GM13976 (cell line): ENCODE results near the gene DCLK1.

Experiments
- DNase-seq: peaks from one replicate; pipeline ENCODE4 v3.0.0; 2012; ENCODE audit warnings: low spot score
- in situ Hi-C: fragments of 300-500 bp; cut with MboI; formaldehyde crosslinking; loops from one replicate; pipeline ENCODE4 v1.12.0; 2022; ENCODE audit warnings: low sequenced_read_pairs, mixed read lengths, inconsistent platforms; ENCODE audit not compliant: unreplicated experiment
- TF ChIP-seq, protein P1 (sequence below): IDR thresholded peaks from 2 replicates; pipeline ENCODE4 v1.5.1; 2012; ENCODE audit warnings: borderline replicate concordance, mild to moderate bottlenecking; ENCODE audit not compliant: insufficient read depth; ENCODE audit errors: extremely low read depth, missing control alignments, control extremely low read depth

The DCLK1 gene

DNA sequence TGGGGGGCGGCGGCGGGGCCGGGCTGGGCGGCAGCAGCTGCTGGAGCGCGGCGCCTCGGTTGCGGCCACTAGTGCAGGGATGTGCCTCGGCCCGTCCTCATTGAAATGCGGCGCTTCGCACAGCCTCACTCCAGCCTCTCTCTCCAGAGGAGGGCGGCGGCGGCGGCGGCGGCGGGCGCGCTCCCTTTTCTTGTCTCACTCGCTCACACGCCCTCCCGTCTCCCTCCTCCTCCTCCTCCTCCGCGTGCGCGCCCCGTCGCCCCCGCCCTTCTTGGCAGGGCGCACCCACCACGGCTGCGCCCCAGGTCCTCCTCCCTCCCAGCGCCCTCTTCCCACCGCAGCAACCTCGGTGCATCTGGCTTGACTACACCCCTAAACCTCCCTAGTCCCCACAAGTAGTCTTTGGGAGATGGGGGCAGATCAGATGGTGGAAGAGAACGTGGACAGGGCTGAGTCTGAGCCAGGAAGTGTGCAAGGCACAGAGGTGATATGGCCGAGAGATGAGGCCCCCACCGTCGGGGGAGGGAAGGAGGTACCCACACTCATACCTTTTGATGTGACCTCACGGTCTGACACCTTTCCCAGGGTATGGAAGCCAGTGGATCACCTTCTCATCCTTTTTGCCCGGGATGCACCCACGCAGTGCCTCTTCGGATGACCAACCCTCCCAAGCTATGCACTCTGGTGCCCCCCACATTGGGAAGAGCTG is at the start of gene DCLK1:
DCLK1 (minus strand) TSS at position 161 of the 709 bp plus-strand sequence.
- TF ChIP-seq, protein P1, sequence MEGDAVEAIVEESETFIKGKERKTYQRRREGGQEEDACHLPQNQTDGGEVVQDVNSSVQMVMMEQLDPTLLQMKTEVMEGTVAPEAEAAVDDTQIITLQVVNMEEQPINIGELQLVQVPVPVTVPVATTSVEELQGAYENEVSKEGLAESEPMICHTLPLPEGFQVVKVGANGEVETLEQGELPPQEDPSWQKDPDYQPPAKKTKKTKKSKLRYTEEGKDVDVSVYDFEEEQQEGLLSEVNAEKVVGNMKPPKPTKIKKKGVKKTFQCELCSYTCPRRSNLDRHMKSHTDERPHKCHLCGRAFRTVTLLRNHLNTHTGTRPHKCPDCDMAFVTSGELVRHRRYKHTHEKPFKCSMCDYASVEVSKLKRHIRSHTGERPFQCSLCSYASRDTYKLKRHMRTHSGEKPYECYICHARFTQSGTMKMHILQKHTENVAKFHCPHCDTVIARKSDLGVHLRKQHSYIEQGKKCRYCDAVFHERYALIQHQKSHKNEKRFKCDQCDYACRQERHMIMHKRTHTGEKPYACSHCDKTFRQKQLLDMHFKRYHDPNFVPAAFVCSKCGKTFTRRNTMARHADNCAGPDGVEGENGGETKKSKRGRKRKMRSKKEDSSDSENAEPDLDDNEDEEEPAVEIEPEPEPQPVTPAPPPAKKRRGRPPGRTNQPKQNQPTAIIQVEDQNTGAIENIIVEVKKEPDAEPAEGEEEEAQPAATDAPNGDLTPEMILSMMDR: no peak
- in situ Hi-C loops: no loop called here
- DNase-seq: no peak

DNA sequence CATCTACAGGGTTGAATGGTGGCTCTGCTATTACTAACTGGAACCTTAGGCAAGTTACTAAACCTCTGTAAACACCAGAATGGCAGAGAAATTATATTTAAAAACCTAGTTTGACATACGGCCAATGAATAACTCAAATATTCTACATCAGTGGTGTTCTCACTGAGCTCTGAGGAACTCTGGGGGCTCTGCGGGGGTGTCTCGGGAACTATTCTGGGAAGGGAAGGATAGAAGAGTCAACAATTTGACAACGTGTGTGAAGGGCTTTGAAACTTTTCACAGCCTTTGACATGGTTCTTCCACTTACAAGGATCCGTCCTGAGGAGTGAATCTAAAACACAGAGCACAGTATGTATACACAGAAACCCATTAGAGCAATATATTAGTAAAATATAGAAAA is 44.4 kb upstream of the DCLK1 start:
- TF ChIP-seq, protein P1: no peak
- DNase-seq: no peak
- in situ Hi-C loops: no loop called here

- no peak for DNase-seq
- in situ Hi-C loops: no loop called here
- TF ChIP-seq, protein P1: no peak
Observed at GRCh38 chr13:36174923-36175322, 43.7 kb upstream of the DCLK1 start.

DNA sequence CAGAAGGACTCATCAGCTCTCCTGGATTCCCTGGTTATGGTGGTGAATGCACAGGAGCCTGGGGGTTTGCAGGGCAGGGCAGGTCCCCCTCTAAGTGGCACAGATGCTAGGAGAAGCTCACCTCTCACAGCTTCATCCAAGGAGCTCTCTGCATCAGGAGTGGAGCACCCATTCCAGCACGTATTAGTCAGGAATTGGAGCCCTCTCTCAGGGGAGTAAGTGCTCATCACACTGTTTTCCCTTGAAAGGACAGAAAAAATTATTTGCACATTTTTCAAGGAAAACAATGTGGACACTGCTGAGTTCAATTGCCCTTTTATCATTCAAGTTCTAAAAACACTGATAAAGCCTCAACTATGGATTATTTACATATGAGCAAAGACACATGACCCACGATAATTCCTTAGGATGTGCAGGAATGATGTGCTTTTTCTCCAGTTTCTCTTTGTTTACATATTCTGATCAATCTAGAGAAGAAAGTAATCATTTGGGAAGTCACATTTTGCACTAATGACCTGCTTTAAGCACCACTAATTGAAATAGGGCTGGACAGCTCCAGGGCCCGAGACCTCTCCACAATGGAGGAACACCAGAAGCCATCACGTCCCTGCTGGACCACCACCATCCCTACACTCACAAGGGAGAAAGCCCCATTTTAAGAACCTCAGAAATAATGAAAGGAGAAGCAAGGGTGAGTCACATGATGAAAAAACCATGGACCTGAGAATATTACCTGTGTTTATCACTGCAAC is 42.6 kb upstream of the DCLK1 start:
- TF ChIP-seq, protein P1: no peak
- in situ Hi-C loops: no loop called here
- no peak for DNase-seq

- TF ChIP-seq, protein P1: no peak
- in situ Hi-C loops: no loop called here
- no peak for DNase-seq
Observed at GRCh38 chr13:36166046-36166445, 34.9 kb upstream of the DCLK1 start.

DNA sequence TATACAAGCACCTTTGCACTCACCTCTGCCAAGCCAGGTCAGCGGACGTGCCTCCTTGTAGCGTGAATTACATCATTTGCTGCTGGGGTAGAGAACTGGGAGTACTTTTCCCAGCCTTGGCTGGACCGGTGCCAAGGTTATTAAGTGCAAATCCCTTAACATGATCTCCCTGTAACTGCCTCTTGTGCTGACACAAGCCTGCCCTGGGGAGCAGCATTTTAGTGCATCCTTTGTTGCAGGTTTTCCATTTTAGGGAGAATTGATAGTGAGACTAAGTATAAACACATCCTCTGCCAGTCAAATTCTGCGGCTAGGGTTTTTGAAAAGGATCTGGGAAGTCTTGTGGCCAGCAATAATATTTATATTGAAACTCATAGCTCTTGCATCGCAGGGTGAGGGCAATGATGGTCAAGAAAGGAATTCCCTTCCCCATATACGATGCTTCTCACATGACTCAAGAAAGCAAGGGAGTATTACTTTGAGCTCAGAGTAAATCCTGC is 32.7 kb upstream of the DCLK1 start:
- in situ Hi-C loops: no loop called here
- TF ChIP-seq, protein P1: no peak
- DNase-seq: no peak
